SU-DHL-6 (cell line): ENCODE measurements around the gene NR1D2.

ENCODE experiments used
- EZH2phosphoT487 ChIP-seq: fragments of 200-600 bp; sonication (generic), shearing (Covaris generic); conservative IDR thresholded peaks from 2 replicates; pipeline ENCODE4 v1.6.1; 2018; ENCODE audit warnings: mild to moderate bottlenecking, antibody characterized with exemption, low read length, moderate library complexity, mixed read lengths
- TF ChIP-seq, protein P1 (sequence below): fragments of 200-600 bp; sonication (generic); IDR thresholded peaks from one replicate; pipeline ENCODE4 v1.5.1; 2017; ENCODE audit warnings: antibody characterized with exemption, mild to moderate bottlenecking, low read length, moderate library complexity; ENCODE audit not compliant: insufficient read depth, poor library complexity, severe bottlenecking

DNA sequence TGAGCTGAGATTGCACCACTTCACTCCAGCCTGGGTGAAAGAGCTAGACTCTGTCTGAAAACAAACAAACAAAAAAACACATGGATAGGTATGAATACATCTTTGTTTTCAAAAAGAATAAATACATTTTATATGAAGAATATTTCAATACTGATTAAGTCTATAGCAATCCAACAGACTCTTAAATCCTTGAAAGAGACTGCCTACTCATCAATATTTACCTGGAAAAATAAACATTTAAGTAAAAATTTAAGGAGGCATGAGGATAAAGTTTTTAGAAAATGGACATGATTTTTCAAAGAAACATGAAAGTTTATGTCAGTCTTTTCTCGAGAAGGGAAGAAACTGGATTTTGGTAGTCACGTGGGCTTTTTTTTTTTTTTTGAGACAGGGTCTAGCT, 33.7 kb upstream of the NR1D2 start:
- TF ChIP-seq, protein P1, sequence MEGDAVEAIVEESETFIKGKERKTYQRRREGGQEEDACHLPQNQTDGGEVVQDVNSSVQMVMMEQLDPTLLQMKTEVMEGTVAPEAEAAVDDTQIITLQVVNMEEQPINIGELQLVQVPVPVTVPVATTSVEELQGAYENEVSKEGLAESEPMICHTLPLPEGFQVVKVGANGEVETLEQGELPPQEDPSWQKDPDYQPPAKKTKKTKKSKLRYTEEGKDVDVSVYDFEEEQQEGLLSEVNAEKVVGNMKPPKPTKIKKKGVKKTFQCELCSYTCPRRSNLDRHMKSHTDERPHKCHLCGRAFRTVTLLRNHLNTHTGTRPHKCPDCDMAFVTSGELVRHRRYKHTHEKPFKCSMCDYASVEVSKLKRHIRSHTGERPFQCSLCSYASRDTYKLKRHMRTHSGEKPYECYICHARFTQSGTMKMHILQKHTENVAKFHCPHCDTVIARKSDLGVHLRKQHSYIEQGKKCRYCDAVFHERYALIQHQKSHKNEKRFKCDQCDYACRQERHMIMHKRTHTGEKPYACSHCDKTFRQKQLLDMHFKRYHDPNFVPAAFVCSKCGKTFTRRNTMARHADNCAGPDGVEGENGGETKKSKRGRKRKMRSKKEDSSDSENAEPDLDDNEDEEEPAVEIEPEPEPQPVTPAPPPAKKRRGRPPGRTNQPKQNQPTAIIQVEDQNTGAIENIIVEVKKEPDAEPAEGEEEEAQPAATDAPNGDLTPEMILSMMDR: no peak
- no peak for TF ChIP-seq EZH2phosphoT487
